Measurements from ENCODE around the gene OR8B12.

OR8B12 gene

GRCh38 chr11:124535552-124536232 is 7.8 kb downstream of the OR8B12 start:
- DNase-seq (ENCODE audit: low spot score) = no peak
- TF ChIP-seq CTCF (IDR thresholded peaks at IDR 0.05; ENCODE audit: extremely low read depth, insufficient read depth, missing control alignments) = no peak
- in situ Hi-C loops (cut with MboI; ENCODE audit: low pct_unique_long_range_greater_than_20kb, low sequenced_read_pairs, unreplicated experiment) = no loop called here

- no peak for DNase-seq (ENCODE audit: low spot score)
- in situ Hi-C loops (cut with MboI; ENCODE audit: low pct_unique_long_range_greater_than_20kb, low sequenced_read_pairs, unreplicated experiment) = no loop called here
- TF ChIP-seq CTCF (IDR thresholded peaks at IDR 0.05; ENCODE audit: extremely low read depth, insufficient read depth, missing control alignments) = no peak
Observed at GRCh38 chr11:124534051-124534450, 9.4 kb downstream of the OR8B12 start.

GRCh38 chr11:124533626-124534025 is 9.8 kb downstream of the OR8B12 start:
- TF ChIP-seq CTCF (IDR thresholded peaks at IDR 0.05; ENCODE audit: extremely low read depth, insufficient read depth, missing control alignments) = no peak
- in situ Hi-C loops (cut with MboI; ENCODE audit: low pct_unique_long_range_greater_than_20kb, low sequenced_read_pairs, unreplicated experiment) = no loop called here
- DNase-seq (ENCODE audit: low spot score) = no peak

- in situ Hi-C loops (cut with MboI; ENCODE audit: low pct_unique_long_range_greater_than_20kb, low sequenced_read_pairs, unreplicated experiment) = no loop called here
- DNase-seq (ENCODE audit: low spot score) = no peak
- TF ChIP-seq CTCF (IDR thresholded peaks at IDR 0.05; ENCODE audit: extremely low read depth, insufficient read depth, missing control alignments) = no peak
Observed at GRCh38 chr11:124520550-124520854, 23.0 kb downstream of the OR8B12 start.

- in situ Hi-C loops (cut with MboI; ENCODE audit: low pct_unique_long_range_greater_than_20kb, low sequenced_read_pairs, unreplicated experiment) = no loop called here
- DNase-seq (ENCODE audit: low spot score) = no peak
- no peak for TF ChIP-seq CTCF (IDR thresholded peaks at IDR 0.05; ENCODE audit: extremely low read depth, insufficient read depth, missing control alignments)
Observed at GRCh38 chr11:124519850-124520549, 23.5 kb downstream of the OR8B12 start.

GRCh38 chr11:124518989-124519451 is 24.4 kb downstream of the OR8B12 start:
- DNase-seq (ENCODE audit: low spot score) = no peak
- no peak for TF ChIP-seq CTCF (IDR thresholded peaks at IDR 0.05; ENCODE audit: extremely low read depth, insufficient read depth, missing control alignments)
- in situ Hi-C loops (cut with MboI; ENCODE audit: low pct_unique_long_range_greater_than_20kb, low sequenced_read_pairs, unreplicated experiment) = no loop called here
